B cell (primary cell): ENCODE measurements around the gene DHTKD1. TPM values are rescaled to one million over a fixed set of nuclear protein-coding genes. Genes with fewer than 3 reads are reported as not detected.

Experiments
- ATAC-seq: fragments of 200-7000 bp; cut with Tn5 transposase; one replicate; pipeline ENCODE4 v1.10.0; 2021; ENCODE audit warnings: low read depth, mild to moderate bottlenecking, moderate number of reproducible peaks, moderate library complexity
- CTCF ChIA-PET: fragments of 350-600 bp; sonication (Branson Sonifier 250); formaldehyde crosslinking; loops from one replicate; lab custom pipeline; 2021; ENCODE audit warnings: antibody characterized with exemption, inconsistent platforms; lab: Charles Lee
- POLR2A ChIA-PET: fragments of 350-600 bp; sonication (Branson Sonifier 250); formaldehyde crosslinking; loops from one replicate; lab custom pipeline; 2021; ENCODE audit warnings: antibody characterized with exemption; lab: Charles Lee
- DNase-seq: peaks from one replicate; pipeline ENCODE4 v3.0.0; 2013
- H2AFZ ChIP-seq: 2 replicates; pipeline ENCODE4 v1.6.1; 2012; ENCODE audit warnings: mild to moderate bottlenecking, low read depth, low read length; ENCODE audit not compliant: insufficient read depth, poor library complexity, severe bottlenecking
- H3K27ac ChIP-seq, 2 donors: 1 replicate in 1 of 2; 2 replicates in 1 of 2; pipeline ENCODE4 v1.5.1; 2012 to 2013; ENCODE audit warnings: low read length in 2 of 2, mild to moderate bottlenecking in 2 of 2, moderate library complexity in 1 of 2
- H3K27me3 ChIP-seq, 4 experiments: fragments of 200-600 bp in 1 of 4; sonication (generic) in 1 of 4; replicated peaks in 1 of 4; 1 replicate in 2 of 4; 2 replicates in 2 of 4; pipeline versions ENCODE4 v1.6.1 to v1.7.0; 2013 to 2016; ENCODE audit warnings: low read length in 3 of 4, mild to moderate bottlenecking in 2 of 4, mixed read lengths in 1 of 4, moderate library complexity in 1 of 4; ENCODE audit not compliant: insufficient read depth in 4 of 4, control insufficient read depth in 3 of 4; ENCODE audit errors: control extremely low read depth in 1 of 4
- H3K36me3 ChIP-seq, 2 experiments: replicated peaks in 1 of 2; 1 replicate in 1 of 2; 2 replicates in 1 of 2; pipeline versions ENCODE4 v1.6.1 to v1.7.1; 2013; ENCODE audit warnings: low read length in 1 of 2; ENCODE audit not compliant: insufficient read depth in 2 of 2, control insufficient read depth in 1 of 2; ENCODE audit errors: control extremely low read depth in 1 of 2, extremely low read depth in 1 of 2
- H3K4me1 ChIP-seq, 2 donors: fragments of 200-600 bp in 1 of 2; sonication (generic) in 1 of 2; 1 replicate in 1 of 2; 2 replicates in 1 of 2; pipeline versions ENCODE4 v1.5.1 to v1.6.1; 2013 to 2017; ENCODE audit warnings: low read length in 2 of 2; ENCODE audit not compliant: control insufficient read depth in 2 of 2, insufficient read depth in 2 of 2
- H3K4me2 ChIP-seq: replicated peaks from 2 replicates; pipeline ENCODE3; 2012; ENCODE audit warnings: mild to moderate bottlenecking, low read depth, low read length; ENCODE audit not compliant: poor library complexity, severe bottlenecking
- H3K4me3 ChIP-seq, 5 experiments: fragments of 200-600 bp in 1 of 5; sonication (generic) in 1 of 5; 1 replicate in 3 of 5; 2 replicates in 2 of 5; pipeline versions ENCODE4 v1.5.1 to v1.7.0; 2011 to 2016; ENCODE audit warnings: low read length in 4 of 5, mild to moderate bottlenecking in 4 of 5, low read depth in 2 of 5, control low read depth in 1 of 5, moderate library complexity in 1 of 5; ENCODE audit not compliant: insufficient read depth in 1 of 5; ENCODE audit errors: control extremely low read depth in 1 of 5, extremely low read depth in 1 of 5
- H3K79me2 ChIP-seq: fragments of 200-600 bp; sonication (generic); one replicate; pipeline ENCODE4 v1.6.0; 2016; ENCODE audit warnings: low read length; ENCODE audit not compliant: control insufficient read depth, insufficient read depth
- H3K9ac ChIP-seq: fragments of 200-600 bp; sonication (generic); 2 replicates; pipeline ENCODE4 v1.6.1; 2017; ENCODE audit warnings: mild to moderate bottlenecking, low read length, moderate library complexity
- H3K9me3 ChIP-seq, 3 donors: one replicate each; pipeline versions ENCODE4 v1.6.1 to v1.7.1; 2013; ENCODE audit warnings: low read length in 2 of 3; ENCODE audit not compliant: control insufficient read depth in 2 of 3, insufficient read depth in 1 of 3; ENCODE audit errors: control extremely low read depth in 1 of 3
- H4K20me1 ChIP-seq: 2 replicates; pipeline ENCODE4 v1.6.0; 2012; ENCODE audit warnings: mild to moderate bottlenecking, low read length; ENCODE audit not compliant: insufficient read depth, control insufficient read depth, poor library complexity, severe bottlenecking
- H3K27ac Mint-ChIP-seq: one replicate; pipeline ENCODE4 v1.8.0; 2021; ENCODE audit warnings: mixed read lengths
- H3K27me3 Mint-ChIP-seq: one replicate; pipeline ENCODE4 v1.8.0; 2021; ENCODE audit warnings: mixed read lengths
- H3K4me1 Mint-ChIP-seq: one replicate; pipeline ENCODE4 v1.8.0; 2021; ENCODE audit warnings: mixed read lengths
- H3K4me3 Mint-ChIP-seq: one replicate; pipeline ENCODE4 v1.8.0; 2021; ENCODE audit warnings: mixed read lengths
- H3K9me3 Mint-ChIP-seq: one replicate; pipeline ENCODE4 v1.8.0; 2022; ENCODE audit warnings: mixed read lengths; ENCODE audit not compliant: insufficient read depth
- EZH2 ChIP-seq: IDR thresholded peaks from 2 replicates; pipeline ENCODE4 v1.6.1; 2012; ENCODE audit warnings: borderline replicate concordance, low read depth, mild to moderate bottlenecking, moderate library complexity, low read length; ENCODE audit not compliant: insufficient read depth, poor library complexity, severe bottlenecking
- WGBS: methylation state at CpG from one replicate; pipeline ENCODE4 v1.1.5; 2013; ENCODE audit warnings: missing lambda C conversion rate; ENCODE audit not compliant: insufficient coverage; 5-methylcytosine and 5-hydroxymethylcytosine counted together
- intact Hi-C: fragments of 100-400 bp; cut with micrococcal nuclease; formaldehyde crosslinking; loops from one replicate; pipeline ENCODE4 v1.10.0; 2022
- polyA plus RNA-seq: library from polyadenylated mRNA; depleted of rRNA; stranded (reverse); fragments of >200 nt; gene quantifications from 2 replicates; pipeline ENCODE4 v1.2.3, GENCODE V29; 2012
- total RNA-seq, 2 donors: library from RNA; stranded (reverse); fragments of 120-200 nt in 1 of 2; gene quantifications; 1 replicate in 1 of 2; 2 replicates in 1 of 2; pipeline versions ENCODE4 v1.2.3 to v1.2.4, GENCODE V29; 2013 to 2022
- TF ChIP-seq, protein P1 (sequence below): fragments of 200-600 bp; IDR thresholded peaks from one replicate; pipeline ENCODE4 v1.8.0; 2022; ENCODE audit warnings: antibody characterized with exemption, mild to moderate bottlenecking

DHTKD1 gene
- total and polyA plus RNA-seq, 2 donors (not counting 1 experiment from before 2014, with no cell fraction given) = 22.7 to 72.3 TPM

DNA sequence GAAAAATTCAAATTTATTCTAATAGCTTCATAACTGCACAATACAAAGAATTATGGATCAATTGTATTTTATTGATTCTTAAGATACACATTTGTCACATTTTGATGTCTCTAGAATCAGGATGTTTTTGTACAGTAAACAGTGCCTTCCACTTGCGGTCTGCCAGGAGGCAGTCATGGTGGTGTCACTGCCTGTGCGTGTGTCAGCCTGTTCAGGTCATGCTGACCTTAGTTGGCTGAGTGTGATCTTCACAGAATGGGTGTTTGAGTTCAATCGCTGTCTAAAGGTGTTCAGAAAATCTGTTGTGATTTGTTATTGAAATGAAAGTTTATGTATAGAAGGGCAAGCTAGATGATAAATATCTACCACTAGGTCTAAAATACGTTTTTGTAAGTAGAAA lies 81.4 kb downstream of the DHTKD1 start:
- Histone ChIP-seq H3K4me1 (no peaks in the 10 kb centered on the region), H3K9ac (no peak overlapping the region), H4K20me1 (no peaks in the 10 kb centered on the region), H3K4me2 (no peak overlapping the region), H3K9me3 (no peaks in the 10 kb centered on the region), H3K27me3 (no peaks in the 10 kb centered on the region), H3K4me3 (no peak overlapping the region), H3K27ac (no peak overlapping the region), H3K36me3 (peaks cover 9 to 18% of the 10 kb centered on the region in 2 experiments), H3K79me2 (no peaks in the 10 kb centered on the region), H2AFZ (no peak overlapping the region)
- intact Hi-C loops = no loop called here
- ChIA-PET CTCF (no interaction called here), POLR2A (no interaction called here)
- ATAC-seq (no peak), DNase-seq (no peak)
- H3K27ac Mint-ChIP-seq = no peak overlapping the region
- no peaks in the 10 kb centered on the region for H3K27me3 Mint-ChIP-seq
- no peaks in the 10 kb centered on the region for H3K4me1 Mint-ChIP-seq
- 100% methylated on average over 1 of the region's 4 CpGs for WGBS
- TF ChIP-seq, protein P1, sequence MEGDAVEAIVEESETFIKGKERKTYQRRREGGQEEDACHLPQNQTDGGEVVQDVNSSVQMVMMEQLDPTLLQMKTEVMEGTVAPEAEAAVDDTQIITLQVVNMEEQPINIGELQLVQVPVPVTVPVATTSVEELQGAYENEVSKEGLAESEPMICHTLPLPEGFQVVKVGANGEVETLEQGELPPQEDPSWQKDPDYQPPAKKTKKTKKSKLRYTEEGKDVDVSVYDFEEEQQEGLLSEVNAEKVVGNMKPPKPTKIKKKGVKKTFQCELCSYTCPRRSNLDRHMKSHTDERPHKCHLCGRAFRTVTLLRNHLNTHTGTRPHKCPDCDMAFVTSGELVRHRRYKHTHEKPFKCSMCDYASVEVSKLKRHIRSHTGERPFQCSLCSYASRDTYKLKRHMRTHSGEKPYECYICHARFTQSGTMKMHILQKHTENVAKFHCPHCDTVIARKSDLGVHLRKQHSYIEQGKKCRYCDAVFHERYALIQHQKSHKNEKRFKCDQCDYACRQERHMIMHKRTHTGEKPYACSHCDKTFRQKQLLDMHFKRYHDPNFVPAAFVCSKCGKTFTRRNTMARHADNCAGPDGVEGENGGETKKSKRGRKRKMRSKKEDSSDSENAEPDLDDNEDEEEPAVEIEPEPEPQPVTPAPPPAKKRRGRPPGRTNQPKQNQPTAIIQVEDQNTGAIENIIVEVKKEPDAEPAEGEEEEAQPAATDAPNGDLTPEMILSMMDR = no peak
- no peak for TF ChIP-seq EZH2
- no peak overlapping the region for H3K4me3 Mint-ChIP-seq
- no peaks in the 10 kb centered on the region for H3K9me3 Mint-ChIP-seq

DNA sequence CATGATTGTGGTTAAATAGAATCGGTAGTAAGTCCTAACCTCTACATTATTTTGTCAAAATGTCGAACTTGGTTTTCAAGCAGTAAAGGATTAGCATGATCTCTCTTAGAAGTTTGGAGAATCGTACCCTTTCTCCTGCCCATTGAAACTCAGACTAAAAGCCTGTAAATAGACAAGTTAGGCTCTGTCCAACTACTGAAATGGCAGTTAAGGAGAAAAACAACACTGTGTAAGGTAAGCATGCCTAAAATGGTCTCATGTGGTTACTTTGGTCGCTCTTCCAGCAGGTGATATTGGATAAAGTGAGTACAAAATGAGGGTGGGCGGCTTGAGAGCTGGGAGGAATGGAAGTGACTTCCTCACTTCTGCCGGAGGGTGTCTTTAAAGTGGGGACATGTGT lies 85.8 kb downstream of the DHTKD1 start:
- WGBS = 94% methylated on average over 3 of the region's 6 CpGs
- no peak for ATAC-seq
- no peak for DNase-seq
- no peaks in the 10 kb centered on the region for H3K9me3 ChIP-seq
- no peak overlapping the region for H3K4me2 ChIP-seq
- H3K27ac ChIP-seq = no peak overlapping the region
- H3K4me1 ChIP-seq = no peaks in the 10 kb centered on the region
- peaks cover 9 to 26% of the 10 kb centered on the region in 2 experiments for H3K36me3 ChIP-seq
- no peak overlapping the region for H3K4me3 Mint-ChIP-seq
- no peak overlapping the region for H2AFZ ChIP-seq
- no peaks in the 10 kb centered on the region for H4K20me1 ChIP-seq
- H3K79me2 ChIP-seq = no peaks in the 10 kb centered on the region
- POLR2A ChIA-PET = no interaction called here
- H3K4me3 ChIP-seq = no peak overlapping the region
- no peaks in the 10 kb centered on the region for H3K4me1 Mint-ChIP-seq
- no peak overlapping the region for H3K9ac ChIP-seq
- H3K27me3 ChIP-seq = no peaks in the 10 kb centered on the region
- TF ChIP-seq EZH2 = no peak
- TF ChIP-seq, protein P1 = no peak
- H3K27me3 Mint-ChIP-seq = no peaks in the 10 kb centered on the region
- CTCF ChIA-PET = no interaction called here
- H3K27ac Mint-ChIP-seq = no peak overlapping the region
- intact Hi-C loops = no loop called here
- no peaks in the 10 kb centered on the region for H3K9me3 Mint-ChIP-seq
